BLaER1 (cell line): Measurements from ENCODE around the gene ALG13.

ENCODE experiments used
- H3K27ac ChIP-seq: shearing (Covaris generic); formaldehyde crosslinking; 2 replicates; pipeline ENCODE4 v1.8.1; 2022
- H3K27me3 ChIP-seq: shearing (Covaris generic); formaldehyde crosslinking; 2 replicates; pipeline ENCODE4 v1.8.1; 2022
- H3K36me3 ChIP-seq: shearing (Covaris generic); formaldehyde crosslinking; 2 replicates; pipeline ENCODE4 v1.8.1; 2022
- H3K4me1 ChIP-seq: shearing (Covaris generic); formaldehyde crosslinking; 2 replicates; pipeline ENCODE4 v1.8.1; 2022
- H3K4me2 ChIP-seq: shearing (Covaris generic); formaldehyde crosslinking; 2 replicates; pipeline ENCODE4 v1.8.1; 2022
- H3K4me3 ChIP-seq: shearing (Covaris generic); formaldehyde crosslinking; 2 replicates; pipeline ENCODE4 v1.8.1; 2022
- H3K9ac ChIP-seq: shearing (Covaris generic); formaldehyde crosslinking; 2 replicates; pipeline ENCODE4 v1.8.1; 2022
- H3K9me3 ChIP-seq: shearing (Covaris generic); formaldehyde crosslinking; 2 replicates; pipeline ENCODE4 v1.8.1; 2022
- H4K20me1 ChIP-seq: shearing (Covaris generic); formaldehyde crosslinking; 2 replicates; pipeline ENCODE4 v1.8.1; 2022
- Cebpa-rat ChIP-seq: shearing (Covaris generic); IDR thresholded peaks from 2 replicates; pipeline ENCODE4 v1.8.1; 2022

The ALG13 gene

GRCh38 chrX:111661241-111661640 is 19.7 kb upstream of the ALG13 start:
- H3K36me3 ChIP-seq = no peaks in the 10 kb centered on the region
- no peak overlapping the region for H3K4me3 ChIP-seq
- no peak for TF ChIP-seq Cebpa-rat
- 0 out of 2 replicates have a peak, but pooled peaks cover 4% of the 10 kb centered on the region for H3K4me1 ChIP-seq
- peak overlapping the region; percentile 38 for H3K4me2 ChIP-seq
- peaks cover 57% of the 10 kb centered on the region for H3K27me3 ChIP-seq
- H4K20me1 ChIP-seq = no peaks in the 10 kb centered on the region
- H3K27ac ChIP-seq = no peak overlapping the region
- no peaks in the 10 kb centered on the region for H3K9me3 ChIP-seq
- H3K9ac ChIP-seq = no peak overlapping the region

GRCh38 chrX:111662292-111662691 is 18.7 kb upstream of the ALG13 start:
- TF ChIP-seq Cebpa-rat = no peak
- Histone ChIP-seq H3K27me3 (peaks cover 51% of the 10 kb centered on the region), H3K27ac (no peak overlapping the region), H3K4me2 (no peak overlapping the region), H4K20me1 (no peaks in the 10 kb centered on the region), H3K9me3 (no peaks in the 10 kb centered on the region), H3K36me3 (no peaks in the 10 kb centered on the region), H3K9ac (no peak overlapping the region), H3K4me1 (0 out of 2 replicates have a peak, but pooled peaks cover 4% of the 10 kb centered on the region), H3K4me3 (no peak overlapping the region)

GRCh38 chrX:111671668-111672067 is 9.3 kb upstream of the ALG13 start:
- no peak overlapping the region for H3K4me2 ChIP-seq
- H3K9me3 ChIP-seq = no peaks in the 10 kb centered on the region
- no peaks in the 10 kb centered on the region for H3K4me1 ChIP-seq
- no peaks in the 10 kb centered on the region for H4K20me1 ChIP-seq
- H3K4me3 ChIP-seq = no peak overlapping the region
- no peaks in the 10 kb centered on the region for H3K36me3 ChIP-seq
- TF ChIP-seq Cebpa-rat = no peak
- H3K9ac ChIP-seq = no peak overlapping the region
- no peak overlapping the region for H3K27ac ChIP-seq
- H3K27me3 ChIP-seq = peaks cover 67% of the 10 kb centered on the region

- no peak for TF ChIP-seq Cebpa-rat
These were observed 6.3 kb downstream of the ALG13 start for GRCh38 chrX:111687305-111687704.

GRCh38 chrX:111695297-111695880 is 14.4 kb downstream of the ALG13 start:
- H3K27me3 ChIP-seq = peaks cover 92% of the 10 kb centered on the region

More at GRCh38 chrX:111687305-111687704, 6.3 kb downstream of the ALG13 start:
- peaks cover 28% of the 10 kb centered on the region; the same call in 1 of the 2 replicates for H3K36me3 ChIP-seq
- H3K4me2 ChIP-seq = no peak overlapping the region
- peaks cover 8% of the 10 kb centered on the region; the same call in 1 of the 2 replicates for H3K4me1 ChIP-seq
- no peak overlapping the region for H3K9ac ChIP-seq
- peaks cover 29% of the 10 kb centered on the region for H4K20me1 ChIP-seq
- no peaks in the 10 kb centered on the region for H3K9me3 ChIP-seq
- H3K27me3 ChIP-seq = peaks cover 86% of the 10 kb centered on the region
- H3K4me3 ChIP-seq = no peak overlapping the region
- no peak overlapping the region for H3K27ac ChIP-seq

GRCh38 chrX:111719426-111720210 is 38.6 kb downstream of the ALG13 start:
- Histone ChIP-seq H3K9me3 (no peaks in the 10 kb centered on the region), H3K36me3 (peaks cover 4% of the 10 kb centered on the region; the same call in 1 of the 2 replicates), H3K27me3 (peaks cover 85% of the 10 kb centered on the region), H3K27ac (no peak overlapping the region), H3K4me1 (no peaks in the 10 kb centered on the region), H4K20me1 (no peaks in the 10 kb centered on the region), H3K4me2 (no peak overlapping the region), H3K9ac (no peak overlapping the region), H3K4me3 (no peak overlapping the region)
- TF ChIP-seq Cebpa-rat = no peak

More at GRCh38 chrX:111695297-111695880, 14.4 kb downstream of the ALG13 start:
- H3K36me3 ChIP-seq = 0 out of 2 replicates have a peak, but pooled peaks cover 11% of the 10 kb centered on the region
- H3K27ac ChIP-seq = no peak overlapping the region
- no peaks in the 10 kb centered on the region for H3K4me1 ChIP-seq
- no peaks in the 10 kb centered on the region; the same call in 1 of the 2 replicates for H4K20me1 ChIP-seq
- TF ChIP-seq Cebpa-rat = no peak
- no peak overlapping the region for H3K9ac ChIP-seq
- no peaks in the 10 kb centered on the region for H3K9me3 ChIP-seq
- no peak overlapping the region for H3K4me2 ChIP-seq
- no peak overlapping the region for H3K4me3 ChIP-seq

- no peak for TF ChIP-seq Cebpa-rat
- Histone ChIP-seq H4K20me1 (no peaks in the 10 kb centered on the region; the same call in 1 of the 2 replicates), H3K27me3 (peaks cover 94% of the 10 kb centered on the region), H3K9me3 (no peaks in the 10 kb centered on the region), H3K4me2 (no peak overlapping the region), H3K27ac (no peak overlapping the region), H3K4me1 (no peaks in the 10 kb centered on the region), H3K4me3 (no peak overlapping the region), H3K9ac (no peak overlapping the region), H3K36me3 (peaks cover 34% of the 10 kb centered on the region)
These were observed 47.1 kb downstream of the ALG13 start for GRCh38 chrX:111728096-111728495.

- no peaks in the 10 kb centered on the region for H3K9me3 ChIP-seq
- no peak for TF ChIP-seq Cebpa-rat
- no peaks in the 10 kb centered on the region for H3K4me1 ChIP-seq
- H3K9ac ChIP-seq = no peak overlapping the region
- H3K36me3 ChIP-seq = peaks cover 32% of the 10 kb centered on the region
- peaks cover 99% of the 10 kb centered on the region for H3K27me3 ChIP-seq
- H4K20me1 ChIP-seq = no peaks in the 10 kb centered on the region; the same call in 1 of the 2 replicates
- no peak overlapping the region for H3K27ac ChIP-seq
- H3K4me3 ChIP-seq = no peak overlapping the region
- H3K4me2 ChIP-seq = no peak overlapping the region
These were observed 50.4 kb downstream of the ALG13 start for GRCh38 chrX:111731351-111731750.

GRCh38 chrX:111736571-111736970 is 55.6 kb downstream of the ALG13 start:
- Histone ChIP-seq H3K4me1 (no peaks in the 10 kb centered on the region), H3K9me3 (no peaks in the 10 kb centered on the region), H3K4me2 (no peak overlapping the region), H3K36me3 (peaks cover 38% of the 10 kb centered on the region), H3K27ac (no peak overlapping the region), H3K27me3 (peaks cover 96% of the 10 kb centered on the region), H4K20me1 (no peaks in the 10 kb centered on the region; the same call in 1 of the 2 replicates), H3K4me3 (no peak overlapping the region), H3K9ac (no peak overlapping the region)
- TF ChIP-seq Cebpa-rat = no peak

GRCh38 chrX:111742018-111742417 is 61.0 kb downstream of the ALG13 start:
- TF ChIP-seq Cebpa-rat = no peak
- H3K36me3 ChIP-seq = peaks cover 28% of the 10 kb centered on the region

More at GRCh38 chrX:111742018-111742417, 61.0 kb downstream of the ALG13 start:
- Histone ChIP-seq H3K9me3 (no peaks in the 10 kb centered on the region), H3K27me3 (peaks cover 86% of the 10 kb centered on the region), H4K20me1 (no peaks in the 10 kb centered on the region; the same call in 1 of the 2 replicates), H3K4me1 (no peaks in the 10 kb centered on the region), H3K9ac (no peak overlapping the region), H3K4me2 (no peak overlapping the region), H3K27ac (no peak overlapping the region), H3K4me3 (no peak overlapping the region)
